ENCODE data around the gene SDR39U1.

The SDR39U1 gene

GRCh38 chr14:24398653-24399446, 43.7 kb downstream of the SDR39U1 start, which contains the start of gene NYNRIN:
Gene NYNRIN, plus strand, starts transcription at chr14:24399003. Its CDS starts 244 bp downstream, at chr14:24399247.
- DNase-seq (ENCODE audit: low read depth in 2 of 2): peak in 1 of 2 donors; percentile 80
- TF ChIP-seq CTCF (IDR thresholded peaks at IDR 0.05; ENCODE audit: low read depth, low read length): no peak
- H3K4me3 ChIP-seq (replicated peaks in 1 of 2; ENCODE audit: low read depth in 2 of 2, low read length in 2 of 2): peak within 1 kb of the TSS; percentile 62 to 68

GRCh38 chr14:24398293-24398652, 44.3 kb downstream of the SDR39U1 start:
- TF ChIP-seq CTCF (IDR thresholded peaks at IDR 0.05; ENCODE audit: low read depth, low read length): no peak
- DNase-seq (ENCODE audit: low read depth in 2 of 2): peak in 1 of 2 donors; percentile 78
- peak overlapping the region in 1 of 2 donors; percentile 68 for H3K4me3 ChIP-seq (replicated peaks in 1 of 2; ENCODE audit: low read depth in 2 of 2, low read length in 2 of 2)

- no peak overlapping the region for H3K4me3 ChIP-seq (replicated peaks in 1 of 2; ENCODE audit: low read depth in 2 of 2, low read length in 2 of 2)
- no peak for DNase-seq (ENCODE audit: low read depth in 2 of 2)
- TF ChIP-seq CTCF (IDR thresholded peaks at IDR 0.05; ENCODE audit: low read depth, low read length): no peak
Observed at GRCh38 chr14:24397639-24398292, 44.8 kb downstream of the SDR39U1 start.

GRCh38 chr14:24395609-24396582, 46.7 kb downstream of the SDR39U1 start:
- no peak for TF ChIP-seq CTCF (IDR thresholded peaks at IDR 0.05; ENCODE audit: low read depth, low read length)
- H3K4me3 ChIP-seq (replicated peaks in 1 of 2; ENCODE audit: low read depth in 2 of 2, low read length in 2 of 2): no peak overlapping the region
- DNase-seq (ENCODE audit: low read depth in 2 of 2): peak in 1 of 2 donors; percentile 21

GRCh38 chr14:24394275-24394674, 48.3 kb downstream of the SDR39U1 start:
- H3K4me3 ChIP-seq (replicated peaks in 1 of 2; ENCODE audit: low read depth in 2 of 2, low read length in 2 of 2): no peak overlapping the region
- no peak for TF ChIP-seq CTCF (IDR thresholded peaks at IDR 0.05; ENCODE audit: low read depth, low read length)
- no peak for DNase-seq (ENCODE audit: low read depth in 2 of 2)

- peak; percentile 73 to 79 for DNase-seq (ENCODE audit: low read depth in 2 of 2)
- H3K4me3 ChIP-seq (replicated peaks in 1 of 2; ENCODE audit: low read depth in 2 of 2, low read length in 2 of 2): no peak overlapping the region
- TF ChIP-seq CTCF (IDR thresholded peaks at IDR 0.05; ENCODE audit: low read depth, low read length): peak; percentile 26
Observed at GRCh38 chr14:24392325-24393091, 50.1 kb downstream of the SDR39U1 start.

All from cardiac fibroblast (primary cell).